ENCODE results near the gene TEX29. TPM values are rescaled to one million over a fixed set of nuclear protein-coding genes. Genes with fewer than 3 reads are reported as not detected.

Gene TEX29
- total RNA-seq, 1 experiment from 2014 or later: not detected

GRCh38 chr13:111282997-111283396 is 37.4 kb upstream of the TEX29 start:
- H3K27ac Mint-ChIP-seq (ENCODE audit: low read depth, unreplicated experiment): no peak overlapping the region
- CTCF ChIA-PET: no interaction called here
- DNase-seq (ENCODE audit: unreplicated experiment): no peak
- intact Hi-C loops (cut with micrococcal nuclease): no loop called here
- H3K4me3 Mint-ChIP-seq (ENCODE audit: unreplicated experiment): no peak overlapping the region
- no peaks in the 10 kb centered on the region for H3K4me1 Mint-ChIP-seq (ENCODE audit: insufficient read depth, unreplicated experiment)
- TF ChIP-seq CTCF (IDR thresholded peaks at IDR 0.05; ENCODE audit: unreplicated experiment): no peak
- H3K9me3 Mint-ChIP-seq (ENCODE audit: unreplicated experiment): no peaks in the 10 kb centered on the region
- POLR2A ChIA-PET: no interaction called here
- peaks cover 65% of the 10 kb centered on the region for H3K36me3 Mint-ChIP-seq (ENCODE audit: insufficient read depth, unreplicated experiment)
- no TSS peak for BruUV-seq (replicated peaks)
- H3K27me3 Mint-ChIP-seq (ENCODE audit: insufficient read depth, unreplicated experiment): no peaks in the 10 kb centered on the region

- BruUV-seq (replicated peaks): no TSS peak
- H3K4me1 Mint-ChIP-seq (ENCODE audit: insufficient read depth, unreplicated experiment): no peaks in the 10 kb centered on the region
- peaks cover 69% of the 10 kb centered on the region for H3K36me3 Mint-ChIP-seq (ENCODE audit: insufficient read depth, unreplicated experiment)
- ChIA-PET POLR2A (no interaction called here), CTCF (no interaction called here)
- no peaks in the 10 kb centered on the region for H3K27me3 Mint-ChIP-seq (ENCODE audit: insufficient read depth, unreplicated experiment)
- intact Hi-C loops (cut with micrococcal nuclease): no loop called here
- H3K27ac Mint-ChIP-seq (ENCODE audit: low read depth, unreplicated experiment): no peak overlapping the region
- no peak for TF ChIP-seq CTCF (IDR thresholded peaks at IDR 0.05; ENCODE audit: unreplicated experiment)
- no peak for DNase-seq (ENCODE audit: unreplicated experiment)
- no peaks in the 10 kb centered on the region for H3K9me3 Mint-ChIP-seq (ENCODE audit: unreplicated experiment)
- no peak overlapping the region for H3K4me3 Mint-ChIP-seq (ENCODE audit: unreplicated experiment)
Measured at GRCh38 chr13:111283457-111283856, 37.0 kb upstream of the TEX29 start.

- BruUV-seq (replicated peaks): no TSS peak
- TF ChIP-seq CTCF (IDR thresholded peaks at IDR 0.05; ENCODE audit: unreplicated experiment): no peak
- intact Hi-C loops (cut with micrococcal nuclease): no loop called here
- DNase-seq (ENCODE audit: unreplicated experiment): no peak
- no peak overlapping the region for H3K27ac Mint-ChIP-seq (ENCODE audit: low read depth, unreplicated experiment)
- POLR2A ChIA-PET: no interaction called here
- no peaks in the 10 kb centered on the region for H3K27me3 Mint-ChIP-seq (ENCODE audit: insufficient read depth, unreplicated experiment)
- H3K9me3 Mint-ChIP-seq (ENCODE audit: unreplicated experiment): no peaks in the 10 kb centered on the region
- H3K4me1 Mint-ChIP-seq (ENCODE audit: insufficient read depth, unreplicated experiment): no peaks in the 10 kb centered on the region
- peaks cover 72% of the 10 kb centered on the region for H3K36me3 Mint-ChIP-seq (ENCODE audit: insufficient read depth, unreplicated experiment)
- CTCF ChIA-PET: interaction anchor here (0.8 kb wide), 1 partner anchor 1323 kb away, joined by 3 read pairs; no protein-coding TSS in a partner anchor
- no peak overlapping the region for H3K4me3 Mint-ChIP-seq (ENCODE audit: unreplicated experiment)
Measured at GRCh38 chr13:111283991-111284390, 36.5 kb upstream of the TEX29 start.

GRCh38 chr13:111284565-111284964 is 35.9 kb upstream of the TEX29 start:
- intact Hi-C loops (cut with micrococcal nuclease): no loop called here
- Mint-ChIP-seq H3K4me3 (ENCODE audit: unreplicated experiment) (no peak overlapping the region), H3K36me3 (ENCODE audit: insufficient read depth, unreplicated experiment) (peaks cover 78% of the 10 kb centered on the region), H3K9me3 (ENCODE audit: unreplicated experiment) (no peaks in the 10 kb centered on the region), H3K27ac (ENCODE audit: low read depth, unreplicated experiment) (no peak overlapping the region), H3K4me1 (ENCODE audit: insufficient read depth, unreplicated experiment) (no peaks in the 10 kb centered on the region), H3K27me3 (ENCODE audit: insufficient read depth, unreplicated experiment) (no peaks in the 10 kb centered on the region)
- BruUV-seq (replicated peaks): no TSS peak
- POLR2A ChIA-PET: no interaction called here
- no peak for DNase-seq (ENCODE audit: unreplicated experiment)
- CTCF ChIA-PET: interaction anchor here (0.7 to 0.8 kb wide), 2 partner anchors 217 to 1322 kb away, joined by 3 to 4 read pairs; no protein-coding TSS in a partner anchor
- no peak for TF ChIP-seq CTCF (IDR thresholded peaks at IDR 0.05; ENCODE audit: unreplicated experiment)

All from MCF 10A (cell line).